Activated T-cell treated with anti-CD3 and anti-CD28 coated beads for 4 hours (primary cell): ENCODE data around the gene MYLK3.
"Not testable (repeated sequence)": the region's sequence is repeated elsewhere in the genome, so short reads cannot be mapped to it uniquely, and the experiment has no call there.

ENCODE experiments used
- DNase-seq: peaks from one replicate; pipeline ENCODE4 v3.0.0-alpha.2; 2020

MYLK3 gene

GRCh38 chr16:46747777-46748651, at the start of gene MYLK3:
MYLK3 (minus strand) TSS chr16:46748344; CDS start chr16:46748193, 151 bp downstream.
- no peak for DNase-seq

- no peak for DNase-seq
Measured at GRCh38 chr16:46797501-46797900, 49.4 kb upstream of the MYLK3 start.

- DNase-seq, result no peak
Measured at GRCh38 chr16:46796764-46797269, 48.7 kb upstream of the MYLK3 start.

GRCh38 chr16:46793841-46794240, 45.7 kb upstream of the MYLK3 start:
- DNase-seq, result no peak

- DNase-seq, result no peak
Measured at GRCh38 chr16:46790599-46791270, 42.6 kb upstream of the MYLK3 start.

GRCh38 chr16:46789499-46790414, 41.6 kb upstream of the MYLK3 start:
- DNase-seq, result peak; percentile 70

- no peak for DNase-seq
Measured at GRCh38 chr16:46788891-46789474, 40.8 kb upstream of the MYLK3 start.

GRCh38 chr16:46787909-46788308, 39.8 kb upstream of the MYLK3 start:
- no peak for DNase-seq

GRCh38 chr16:46785076-46785845, 37.1 kb upstream of the MYLK3 start:
- no peak for DNase-seq

GRCh38 chr16:46784569-46784968, 36.4 kb upstream of the MYLK3 start:
- DNase-seq, result not testable (repeated sequence)

- DNase-seq, result no peak
Measured at GRCh38 chr16:46783800-46784199, 35.7 kb upstream of the MYLK3 start.

GRCh38 chr16:46782320-46782719, 34.2 kb upstream of the MYLK3 start:
- DNase-seq, result no peak

- DNase-seq, result no peak
Measured at GRCh38 chr16:46777804-46778203, 29.7 kb upstream of the MYLK3 start.

GRCh38 chr16:46775214-46775613, 27.1 kb upstream of the MYLK3 start:
- DNase-seq, result no peak

GRCh38 chr16:46774743-46775177, 26.6 kb upstream of the MYLK3 start:
- DNase-seq, result no peak

- no peak for DNase-seq
Measured at GRCh38 chr16:46772463-46772862, 24.3 kb upstream of the MYLK3 start.

- no peak for DNase-seq
Measured at GRCh38 chr16:46768809-46769208, 20.7 kb upstream of the MYLK3 start.

GRCh38 chr16:46765050-46765449, 16.9 kb upstream of the MYLK3 start:
- no peak for DNase-seq

GRCh38 chr16:46763147-46763546, 15.0 kb upstream of the MYLK3 start:
- no peak for DNase-seq

GRCh38 chr16:46762583-46762982, 14.4 kb upstream of the MYLK3 start:
- DNase-seq, result no peak

- DNase-seq, result no peak
Measured at GRCh38 chr16:46759309-46759708, 11.2 kb upstream of the MYLK3 start.
